Skeletal muscle satellite cell (primary cell): ENCODE data around the gene LY9.
"Not testable (repeated sequence)": the region's sequence is repeated elsewhere in the genome, so short reads cannot be mapped to it uniquely, and the experiment has no call there.

Experiments used
- H3K27me3 ChIP-seq: 2 replicates; pipeline ENCODE4 v1.7.0; 2013; ENCODE audit warnings: low read length; ENCODE audit not compliant: control insufficient read depth, insufficient read depth
- H3K36me3 ChIP-seq: 2 replicates; pipeline ENCODE4 v1.7.0; 2013; ENCODE audit warnings: mild to moderate bottlenecking, control low read depth, low read length; ENCODE audit not compliant: insufficient read depth
- H3K4me1 ChIP-seq: 2 replicates; pipeline ENCODE4 v1.7.0; 2013; ENCODE audit warnings: low read length; ENCODE audit not compliant: control insufficient read depth, insufficient read depth
- H3K4me2 ChIP-seq: 2 replicates; pipeline ENCODE4 v1.7.0; 2013; ENCODE audit warnings: mild to moderate bottlenecking, low read length
- H3K4me3 ChIP-seq: 2 replicates; pipeline ENCODE4 v1.7.0; 2013; ENCODE audit warnings: low read length
- H3K9ac ChIP-seq: 2 replicates; pipeline ENCODE4 v1.7.0; 2013; ENCODE audit warnings: mild to moderate bottlenecking, low read depth, low read length, moderate library complexity
- H3K9me3 ChIP-seq: replicated peaks from 2 replicates; pipeline ENCODE4 v1.7.0; 2013; ENCODE audit warnings: mild to moderate bottlenecking, control low read depth, low read length

LY9 gene

GRCh38 chr1:160875591-160875990, 79.6 kb downstream of the LY9 start:
- not testable (repeated sequence) for H3K4me1 ChIP-seq, H3K36me3 ChIP-seq, H3K4me3 ChIP-seq, H3K9ac ChIP-seq, H3K4me2 ChIP-seq, H3K9me3 ChIP-seq, H3K27me3 ChIP-seq

- H3K4me2 ChIP-seq = no peak overlapping the region
- H3K9me3 ChIP-seq = no peaks in the 10 kb centered on the region
- H3K36me3 ChIP-seq = no peaks in the 10 kb centered on the region
- H3K4me3 ChIP-seq = no peak overlapping the region
- no peak overlapping the region for H3K9ac ChIP-seq
- no peaks in the 10 kb centered on the region for H3K27me3 ChIP-seq
- no peaks in the 10 kb centered on the region for H3K4me1 ChIP-seq
These were observed 80.3 kb downstream of the LY9 start for GRCh38 chr1:160876311-160876710.

GRCh38 chr1:160877221-160877620, 81.2 kb downstream of the LY9 start:
- no peak overlapping the region for H3K9ac ChIP-seq
- no peaks in the 10 kb centered on the region for H3K4me1 ChIP-seq
- H3K27me3 ChIP-seq = no peaks in the 10 kb centered on the region
- H3K4me3 ChIP-seq = no peak overlapping the region
- H3K36me3 ChIP-seq = no peaks in the 10 kb centered on the region
- H3K4me2 ChIP-seq = no peak overlapping the region
- H3K9me3 ChIP-seq = no peaks in the 10 kb centered on the region
